DOHH2 (cell line): ENCODE measurements around the gene MAG.

ENCODE experiments used
- CTCF ChIP-seq: fragments of 200-600 bp; sonication (generic); IDR thresholded peaks from one replicate; pipeline ENCODE4 v1.5.1; 2014; ENCODE audit warnings: antibody characterized with exemption, mild to moderate bottlenecking, low read depth, low read length; ENCODE audit not compliant: poor library complexity, severe bottlenecking
- EZH2phosphoT487 ChIP-seq: fragments of 200-600 bp; sonication (generic); IDR thresholded peaks from 2 replicates; pipeline ENCODE4 v1.6.1; 2017; ENCODE audit warnings: borderline replicate concordance, mild to moderate bottlenecking, antibody characterized with exemption, low read length, moderate library complexity, mixed read lengths

DNA sequence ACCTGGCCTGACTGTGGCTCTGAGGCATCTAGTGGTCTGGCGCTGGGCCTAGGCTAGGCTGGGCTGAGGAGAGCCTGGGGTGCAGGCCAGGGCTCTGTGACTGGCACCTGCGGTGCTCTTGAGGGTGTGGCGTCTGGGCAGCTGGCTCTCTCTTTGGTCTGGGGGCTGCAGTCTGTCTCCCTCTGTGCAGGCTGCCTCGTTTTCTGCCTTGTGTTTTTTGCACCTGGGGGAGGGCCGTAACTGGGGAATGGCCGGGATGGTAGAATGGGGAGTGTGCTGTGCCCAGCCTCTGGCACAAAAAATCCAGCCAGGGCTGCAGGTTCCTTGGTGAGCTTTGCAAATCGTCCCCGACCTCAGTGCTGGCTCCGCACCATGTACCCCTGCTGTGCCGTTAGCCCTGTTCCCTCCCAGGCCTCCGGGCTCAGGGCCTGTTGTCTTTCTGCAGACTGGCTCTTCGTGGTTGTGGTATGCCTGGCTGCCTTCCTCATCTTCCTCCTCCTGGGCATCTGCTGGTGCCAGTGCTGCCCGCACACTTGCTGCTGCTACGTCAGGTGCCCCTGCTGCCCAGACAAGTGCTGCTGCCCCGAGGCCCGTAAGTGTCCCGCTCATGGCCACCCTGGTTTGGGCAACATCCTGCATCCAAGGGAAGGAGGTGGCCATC is 29.7 kb upstream of the MAG start:
- no peak for TF ChIP-seq CTCF
- TF ChIP-seq EZH2phosphoT487 = no peak
